WTC11 (cell line): ENCODE results near the gene VSIG2. TPM values are rescaled to one million over a fixed set of nuclear protein-coding genes. Genes with fewer than 3 reads are reported as not detected.

Source experiments
- ATAC-seq: fragments of 200-7000 bp; cut with Tn5 transposase; 2 replicates; pipeline ENCODE4 v1.10.0; 2021; ENCODE audit warnings: mild to moderate bottlenecking, moderate library complexity
- CTCF ChIA-PET: fragments of 300-600 bp; sonication (Branson Sonifier 250); formaldehyde crosslinking; loops from one replicate; lab custom pipeline; 2021; ENCODE audit warnings: antibody characterized with exemption; lab: Charles Lee
- POLR2A ChIA-PET: fragments of 350-600 bp; sonication (Branson Sonifier 250); formaldehyde crosslinking; loops from one replicate; lab custom pipeline; 2021; ENCODE audit warnings: antibody characterized with exemption; lab: Charles Lee
- DNase-seq: peaks from one replicate; pipeline ENCODE4 v3.0.0; 2021; ENCODE audit warnings: low spot score
- H3K27ac Mint-ChIP-seq: 2 replicates; pipeline ENCODE4 v1.8.0; 2021; ENCODE audit warnings: mixed read lengths
- H3K27me3 Mint-ChIP-seq: 2 replicates; pipeline ENCODE4 v1.8.0; 2021; ENCODE audit warnings: low read depth, mild to moderate bottlenecking, moderate library complexity, mixed read lengths
- H3K36me3 Mint-ChIP-seq: 2 replicates; pipeline ENCODE4 v1.8.0; 2021; ENCODE audit warnings: mixed read lengths
- H3K4me1 Mint-ChIP-seq: 2 replicates; pipeline ENCODE4 v1.8.0; 2022; ENCODE audit warnings: mixed read lengths
- H3K4me3 Mint-ChIP-seq: 2 replicates; pipeline ENCODE4 v1.8.0; 2021; ENCODE audit warnings: mild to moderate bottlenecking, moderate library complexity, mixed read lengths
- H3K9me3 Mint-ChIP-seq: 2 replicates; pipeline ENCODE4 v1.8.0; 2021; ENCODE audit warnings: mixed read lengths
- ATF6 ChIP-seq: sonication (generic); formaldehyde crosslinking; IDR thresholded peaks from 2 replicates; pipeline ENCODE4 v1.8.1; 2023; ENCODE audit warnings: mild to moderate bottlenecking, missing genetic modification reagents
- ERG ChIP-seq: fragments of 250-450 bp; sonication (Bioruptor Pico); IDR thresholded peaks from 2 replicates; pipeline ENCODE4 v1.8.0; 2021; ENCODE audit warnings: mild to moderate bottlenecking
- FOXJ3 ChIP-seq: sonication (generic); formaldehyde crosslinking; IDR thresholded peaks from 2 replicates; pipeline ENCODE4 v1.9.0; 2021; ENCODE audit warnings: missing genetic modification reagents, mild to moderate bottlenecking, borderline replicate concordance
- GTF2I ChIP-seq: fragments of 250-450 bp; sonication (Bioruptor Pico); conservative IDR thresholded peaks from 2 replicates; pipeline ENCODE4 v1.4.0; 2021; ENCODE audit warnings: mild to moderate bottlenecking
- MXD4 ChIP-seq: fragments of 250-450 bp; sonication (Bioruptor Pico); IDR thresholded peaks from 2 replicates; pipeline ENCODE4 v1.8.0; 2021; ENCODE audit warnings: mild to moderate bottlenecking, moderate library complexity, borderline replicate concordance
- PRDM15 ChIP-seq: sonication (generic); formaldehyde crosslinking; IDR thresholded peaks from 2 replicates; pipeline ENCODE4 v1.8.0; 2022; ENCODE audit warnings: missing genetic modification reagents
- PREB ChIP-seq: sonication (generic); formaldehyde crosslinking; IDR thresholded peaks from 2 replicates; pipeline ENCODE4 v1.8.1; 2022; ENCODE audit warnings: mild to moderate bottlenecking, missing genetic modification reagents, moderate library complexity, borderline replicate concordance
- STAT6 ChIP-seq: sonication (generic); formaldehyde crosslinking; conservative IDR thresholded peaks from 2 replicates; pipeline ENCODE4 v1.8.1; 2023; ENCODE audit warnings: mild to moderate bottlenecking, low read depth, missing genetic modification reagents, moderate library complexity
- ZBTB43 ChIP-seq: sonication (generic); formaldehyde crosslinking; IDR thresholded peaks from 2 replicates; pipeline ENCODE4 v1.8.1; 2023; ENCODE audit warnings: mild to moderate bottlenecking, missing genetic modification reagents
- ZNF281 ChIP-seq: sonication (generic); formaldehyde crosslinking; IDR thresholded peaks from 2 replicates; pipeline ENCODE4 v1.8.0; 2023; ENCODE audit warnings: mild to moderate bottlenecking, missing genetic modification reagents
- ZNF512 ChIP-seq: sonication (generic); formaldehyde crosslinking; IDR thresholded peaks from 2 replicates; pipeline ENCODE4 v1.8.1; 2022; ENCODE audit warnings: missing genetic modification reagents, borderline replicate concordance
- total RNA-seq: library from RNA; stranded (reverse); gene quantifications from 3 replicates; pipeline ENCODE4 v1.2.3, GENCODE V29; 2021

Gene VSIG2
- total RNA-seq, 1 experiment from 2014 or later = 0.79 TPM

- TF ChIP-seq ZBTB43 = no peak
Observed at GRCh38 chr11:124729571-124729970, 22.5 kb downstream of the VSIG2 start (continued).

GRCh38 chr11:124728134-124728533 lies 23.9 kb downstream of the VSIG2 start:
- Mint-ChIP-seq H3K36me3 (no peaks in the 10 kb centered on the region), H3K9me3 (no peaks in the 10 kb centered on the region), H3K27ac (no peak overlapping the region), H3K27me3 (peaks cover 36% of the 10 kb centered on the region), H3K4me3 (no peak overlapping the region), H3K4me1 (peaks cover 35% of the 10 kb centered on the region)
- POLR2A ChIA-PET = no interaction called here
- TF ChIP-seq ZNF512 (CRISPR knock-in tag) = no peak
- ATAC-seq (no peak), DNase-seq (no peak)
- CTCF ChIA-PET = no interaction called here

GRCh38 chr11:124727474-124727873 lies 24.6 kb downstream of the VSIG2 start:
- Mint-ChIP-seq H3K27me3 (peaks cover 43% of the 10 kb centered on the region), H3K9me3 (no peaks in the 10 kb centered on the region), H3K4me1 (peaks cover 41% of the 10 kb centered on the region), H3K36me3 (no peaks in the 10 kb centered on the region), H3K27ac (no peak overlapping the region), H3K4me3 (no peak overlapping the region)
- ChIA-PET POLR2A (interaction anchor here (0.8 kb wide), 1 partner anchor 19 kb away, joined by 3 read pairs; no protein-coding TSS in a partner anchor), CTCF (interaction anchor here (3.8 kb wide), 1 partner anchor 18 kb away, joined by 21 read pairs; no protein-coding TSS in a partner anchor)
- no peak for ATAC-seq
- DNase-seq = no peak
- no peak for TF ChIP-seq ERG (CRISPR knock-in tag)
- no peak for TF ChIP-seq STAT6 (CRISPR knock-in tag)
- TF ChIP-seq PRDM15 = no peak
- TF ChIP-seq ATF6 (CRISPR knock-in tag) = no peak
- no peak for TF ChIP-seq FOXJ3
- no peak for TF ChIP-seq PREB
- no peak for TF ChIP-seq ZNF281
- TF ChIP-seq GTF2I (CRISPR knock-in tag) = no peak
- no peak for TF ChIP-seq MXD4 (CRISPR knock-in tag)
